H1 (cell line): ENCODE measurements around the gene TSEN54. TPM values are rescaled to one million over a fixed set of nuclear protein-coding genes. Genes with fewer than 3 reads are reported as not detected.

ENCODE experiments used
- CTCF ChIA-PET: fragments of 300-600 bp; sonication (Branson Sonifier 250); formaldehyde crosslinking; loops from one replicate; lab custom pipeline; 2021; ENCODE audit not compliant: partially characterized antibody; lab: Charles Lee
- POLR2A ChIA-PET: fragments of 300-600 bp; sonication (Branson Sonifier 250); formaldehyde crosslinking; loops from one replicate; lab custom pipeline; 2021; ENCODE audit warnings: inconsistent platforms; ENCODE audit not compliant: partially characterized antibody; lab: Charles Lee
- DNase-seq, 2 experiments: peaks; one replicate each; pipeline versions ENCODE4 v3.0.0 to v3.0.0-alpha.2; 2010 to 2022; ENCODE audit warnings: low spot score in 2 of 2, low read depth in 1 of 2, mixed read lengths in 1 of 2
- FAIRE-seq: peaks from 2 replicates; lab custom pipeline; 2011; peaks lifted over from hg19 to GRCh38; lab: Jason Lieb, UNC
- H2AFZ ChIP-seq: 2 replicates; pipeline ENCODE4 v1.8.1; 2012; ENCODE audit warnings: low read length, inconsistent platforms
- H2AK5ac ChIP-seq: 2 replicates; pipeline ENCODE4 v1.6.1; 2013; ENCODE audit warnings: low read depth, low read length
- H2BK120ac ChIP-seq: replicated peaks from 2 replicates; pipeline ENCODE3; 2013; ENCODE audit warnings: low read depth, low read length, inconsistent platforms
- H2BK12ac ChIP-seq: 2 replicates; pipeline ENCODE4 v1.6.1; 2013; ENCODE audit warnings: low read depth, low read length
- H2BK15ac ChIP-seq: 2 replicates; pipeline ENCODE4 v1.6.1; 2013; ENCODE audit warnings: low read length
- H2BK20ac ChIP-seq: 2 replicates; pipeline ENCODE4 v1.6.1; 2013; ENCODE audit warnings: low read length
- H2BK5ac ChIP-seq: 2 replicates; pipeline ENCODE4 v1.6.1; 2013; ENCODE audit warnings: low read depth, low read length
- H3K14ac ChIP-seq: 2 replicates; pipeline ENCODE4 v1.6.1; 2013; ENCODE audit warnings: inconsistent platforms; ENCODE audit not compliant: insufficient read length
- H3K18ac ChIP-seq: 2 replicates; pipeline ENCODE4 v1.6.1; 2013; ENCODE audit warnings: low read length; ENCODE audit errors: extremely low read depth
- H3K23ac ChIP-seq: 2 replicates; pipeline ENCODE4 v1.6.1; 2013; ENCODE audit warnings: inconsistent platforms; ENCODE audit not compliant: insufficient read length
- H3K23me2 ChIP-seq: 2 replicates; pipeline ENCODE4 v1.6.1; 2013; ENCODE audit warnings: low read depth, low read length
- H3K27ac ChIP-seq: 2 replicates; pipeline ENCODE4 v1.6.1; 2011; ENCODE audit warnings: low read depth, low read length, inconsistent platforms
- H3K27me3 ChIP-seq, 4 experiments: replicated peaks in 1 of 4; 1 replicate in 1 of 4; 2 replicates in 3 of 4; pipeline versions ENCODE4 v1.6.1 to v1.8.1; 2011 to 2013; ENCODE audit warnings: low read length in 3 of 4, mild to moderate bottlenecking in 3 of 4, inconsistent platforms in 2 of 4, mixed read lengths in 2 of 4, moderate library complexity in 1 of 4; ENCODE audit not compliant: control insufficient read depth in 3 of 4, insufficient read depth in 3 of 4; ENCODE audit errors: extremely low read depth in 1 of 4
- H3K36me3 ChIP-seq, 4 experiments: 2 replicates each; pipeline versions ENCODE4 v1.6.1 to v1.8.1; 2011 to 2013; ENCODE audit warnings: mild to moderate bottlenecking in 4 of 4, low read length in 3 of 4, moderate library complexity in 2 of 4, control low read depth in 1 of 4, inconsistent platforms in 1 of 4; ENCODE audit not compliant: insufficient read depth in 4 of 4, control insufficient read depth in 2 of 4
- H3K4ac ChIP-seq: replicated peaks from 2 replicates; pipeline ENCODE3; 2013; ENCODE audit warnings: low read length, low read depth, mixed read lengths, inconsistent platforms; ENCODE audit not compliant: insufficient read length
- H3K4me1 ChIP-seq, 4 experiments: replicated peaks in 1 of 4; 1 replicate in 1 of 4; 2 replicates in 3 of 4; pipeline versions ENCODE4 v1.6.1 to v1.8.1; 2011 to 2013; ENCODE audit warnings: low read length in 3 of 4, inconsistent platforms in 2 of 4, mixed read lengths in 1 of 4; ENCODE audit not compliant: insufficient read depth in 4 of 4, control insufficient read depth in 3 of 4
- H3K4me2 ChIP-seq, 2 experiments: 2 replicates each; pipeline versions ENCODE4 v1.6.1 to v1.8.1; 2011 to 2013; ENCODE audit warnings: low read depth in 2 of 2, low read length in 2 of 2, control low read depth in 1 of 2, inconsistent platforms in 1 of 2, mild to moderate bottlenecking in 1 of 2; ENCODE audit not compliant: insufficient read depth in 1 of 2
- H3K4me3 ChIP-seq, 4 experiments: fragments of 200-600, 300-600 bp in 1 of 4; sonication (generic), shearing (Covaris generic), sonication (Bioruptor Twin) in 1 of 4; 2 replicates each; pipeline versions ENCODE4 v1.5.1 to v1.8.1; 2011 to 2016; ENCODE audit warnings: low read length in 4 of 4, low read depth in 3 of 4, control low read depth in 2 of 4, inconsistent platforms in 2 of 4, mild to moderate bottlenecking in 2 of 4, mixed read lengths in 1 of 4, moderate library complexity in 1 of 4; ENCODE audit not compliant: insufficient read depth in 2 of 4; ENCODE audit errors: extremely low read depth in 1 of 4
- H3K56ac ChIP-seq: replicated peaks from 2 replicates; pipeline ENCODE3; 2013; ENCODE audit warnings: low read depth, mild to moderate bottlenecking, mixed read lengths, low read length, inconsistent platforms; ENCODE audit not compliant: insufficient read length
- H3K79me1 ChIP-seq: 2 replicates; pipeline ENCODE4 v1.6.1; 2013; ENCODE audit warnings: low read depth, low read length, control low read depth
- H3K79me2 ChIP-seq, 2 experiments: 2 replicates each; pipeline versions ENCODE4 v1.6.1 to v1.8.1; 2012 to 2013; ENCODE audit warnings: low read length in 2 of 2, mild to moderate bottlenecking in 2 of 2, inconsistent platforms in 1 of 2; ENCODE audit not compliant: insufficient read depth in 2 of 2, control insufficient read depth in 1 of 2
- H3K9ac ChIP-seq, 4 experiments: replicated peaks in 1 of 4; 1 replicate in 1 of 4; 2 replicates in 3 of 4; pipeline versions ENCODE4 v1.6.1 to v1.8.1; 2011 to 2013; ENCODE audit warnings: low read depth in 3 of 4, low read length in 3 of 4, control low read depth in 2 of 4, mild to moderate bottlenecking in 2 of 4, moderate library complexity in 2 of 4, inconsistent platforms in 1 of 4; ENCODE audit errors: extremely low read depth in 1 of 4
- H3K9me3 ChIP-seq, 2 experiments: 2 replicates each; pipeline versions ENCODE4 v1.6.1 to v1.8.1; 2012 to 2013; ENCODE audit warnings: mild to moderate bottlenecking in 2 of 2, moderate library complexity in 2 of 2, control low read depth in 1 of 2, inconsistent platforms in 1 of 2, low read depth in 1 of 2, low read length in 1 of 2, mixed read lengths in 1 of 2; ENCODE audit not compliant: insufficient read depth in 2 of 2
- H4K20me1 ChIP-seq, 2 experiments: replicated peaks in 1 of 2; 2 replicates each; pipeline versions ENCODE3 to v1.8.1; 2011 to 2013; ENCODE audit warnings: inconsistent platforms in 2 of 2, low read length in 2 of 2, mild to moderate bottlenecking in 1 of 2; ENCODE audit not compliant: insufficient read depth in 2 of 2, control insufficient read depth in 1 of 2
- H4K5ac ChIP-seq: 2 replicates; pipeline ENCODE4 v1.6.1; 2013; ENCODE audit warnings: low read length, low read depth, mixed read lengths, inconsistent platforms; ENCODE audit not compliant: insufficient read length
- H4K8ac ChIP-seq: 2 replicates; pipeline ENCODE4 v1.8.0; 2013; ENCODE audit warnings: mild to moderate bottlenecking, moderate library complexity, low read length, inconsistent platforms; ENCODE audit not compliant: insufficient read depth; ENCODE audit errors: extremely low read depth
- H4K91ac ChIP-seq: replicated peaks from 2 replicates; pipeline ENCODE3; 2013; ENCODE audit warnings: low read length, mixed read lengths, inconsistent platforms; ENCODE audit not compliant: insufficient read length
- CBX5 ChIP-seq: fragments of 300-800, 300-1000 bp; sonication (generic); IDR thresholded peaks from 2 replicates; pipeline ENCODE4 v1.7.1; 2016; ENCODE audit warnings: antibody characterized with exemption, low read length, low read depth
- CEBPB ChIP-seq: IDR thresholded peaks from 2 replicates; pipeline ENCODE4 v1.6.1; 2012; ENCODE audit warnings: low read depth, low read length
- GTF2F1 ChIP-seq: IDR thresholded peaks from 2 replicates; pipeline ENCODE4 v1.6.1; 2012; ENCODE audit warnings: low read depth, low read length, improper control_type of control experiment, borderline replicate concordance
- KDM5A ChIP-seq: fragments of 200-600 bp; IDR thresholded peaks from 2 replicates; pipeline ENCODE4 v1.7.1; 2012; ENCODE audit warnings: mild to moderate bottlenecking, low read length, inconsistent platforms, mixed read lengths
- POLR2AphosphoS5 ChIP-seq: IDR thresholded peaks from 2 replicates; pipeline ENCODE4 v1.6.1; 2011; ENCODE audit warnings: low read depth, low read length
- SP2 ChIP-seq: IDR thresholded peaks from 2 replicates; pipeline ENCODE4 v1.6.1; 2012; ENCODE audit warnings: mild to moderate bottlenecking, low read length, inconsistent platforms
- YY1 ChIP-seq: IDR thresholded peaks from 2 replicates; pipeline ENCODE4 v1.6.1; 2011; ENCODE audit warnings: low read depth, mild to moderate bottlenecking, low read length
- WGBS, 2 experiments: shearing (Covaris generic) in 1 of 2; methylation state at CpG; one replicate each; pipeline versions ENCODE4 v1.1.6 to v1.1.7; 2013 to 2015; ENCODE audit warnings: low lambda C conversion rate in 2 of 2, mixed read lengths in 2 of 2, inconsistent platforms in 1 of 2, low coverage in 1 of 2, missing lambda C conversion rate in 1 of 2; ENCODE audit not compliant: insufficient replicate concordance in 2 of 2, insufficient coverage in 1 of 2, insufficient read length in 1 of 2; ENCODE audit errors: extremely low coverage in 1 of 2, missing lambda C conversion rate in 1 of 2; 5-methylcytosine and 5-hydroxymethylcytosine counted together
- polyA plus RNA-seq, 7 experiments: library from polyadenylated mRNA; depleted of rRNA in 3 of 7; stranded (reverse) in 5 of 7; unstranded in 2 of 7; fragments of >200 nt in 5 of 7; fragments of 200-250 nt in 2 of 7; gene quantifications; 1 replicate in 5 of 7; 2 replicates in 1 of 7; 4 replicates in 1 of 7; pipeline versions ENCODE4 v1.2.1 to v1.2.3, GENCODE V29; 2011 to 2013; ENCODE audit warnings: missing spikeins in 2 of 7, mixed read lengths in 2 of 7
- total RNA-seq: library from RNA; stranded (reverse); fragmentation: NEBNext Ultra II Directional; extraction: Animal tissue kit (Norgen Biotek cat#: 25700); gene quantifications from 2 replicates; pipeline ENCODE4 v1.2.1, GENCODE V29; 2021
- TF ChIP-seq, protein P1 (sequence below): IDR thresholded peaks from 2 replicates; pipeline ENCODE4 v1.6.1; 2011; ENCODE audit warnings: low read length, improper control_type of control experiment

The TSEN54 gene
- total and polyA plus RNA-seq, 2 of the 8 experiments (the other 6 are each of a cell fraction or from before 2014, with no cell fraction given) = 43.6 to 60.3 TPM

DNA sequence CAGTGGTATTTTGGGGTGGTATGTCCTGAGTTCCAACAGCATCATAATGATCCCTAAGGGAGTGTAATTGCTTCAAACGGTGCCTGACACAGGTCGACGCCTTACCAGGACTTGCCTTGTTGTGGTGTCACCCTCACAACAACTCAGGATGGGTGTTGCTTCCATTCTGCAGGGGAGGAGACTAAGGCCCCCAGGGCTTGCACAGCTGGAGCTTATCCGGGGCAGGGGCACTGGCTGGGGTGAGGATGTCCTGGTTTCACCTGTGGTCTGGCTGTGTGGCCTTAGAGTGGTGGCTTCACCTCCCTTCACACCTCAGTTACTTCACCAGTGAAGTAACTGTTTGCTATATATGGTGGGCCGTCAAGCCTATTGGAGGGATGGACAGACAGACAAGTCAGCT lies 32.5 kb downstream of the TSEN54 start:
- Histone ChIP-seq H3K27ac (0 out of 2 replicates have a peak overlapping the region, but pooled peaks have one; percentile 87), H3K18ac (peak overlapping the region; percentile 79; the same call in 1 of the 2 replicates), H3K27me3 (no peaks in the 10 kb centered on the region), H3K79me2 (no peaks in the 10 kb centered on the region), H4K5ac (peak overlapping the region; percentile 70), H2AK5ac (peak overlapping the region; percentile 54; the same call in 1 of the 2 replicates), H4K20me1 (no peaks in the 10 kb centered on the region), H3K4ac (peak overlapping the region; percentile 75), H3K56ac (no peak overlapping the region), H2BK120ac (peak overlapping the region; percentile 47), H3K4me2 (peak overlapping the region; percentile 48 to 87), H3K9me3 (no peaks in the 10 kb centered on the region), H2AFZ (no peak overlapping the region), H4K91ac (peak overlapping the region; percentile 85), H3K4me1 (peaks cover 10 to 25% (median 16%) of the 10 kb centered on the region in 4 experiments), H3K79me1 (no peaks in the 10 kb centered on the region; the same call in 1 of the 2 replicates), H4K8ac (peak overlapping the region; percentile 76; the same call in 1 of the 2 replicates), H2BK5ac (peak overlapping the region; percentile 99; the same call in 1 of the 2 replicates), H3K9ac (peak overlapping the region in 1 of 4 experiments; percentile 29; a peak in 1 of 7 replicates), H3K36me3 (no peaks in the 10 kb centered on the region), H3K14ac (no peak overlapping the region), H3K23me2 (peaks cover 1% of the 10 kb centered on the region; the same call in 1 of the 2 replicates), H2BK15ac (peak overlapping the region; percentile 92; the same call in 1 of the 2 replicates), H2BK20ac (0 out of 2 replicates have a peak overlapping the region, but pooled peaks have one; percentile 55), H2BK12ac (peak overlapping the region; percentile 68), H3K4me3 (peak overlapping the region in 2 of 4 experiments; percentile 28 to 60; a peak in 3 of 8 replicates), H3K23ac (no peak overlapping the region)
- ChIA-PET POLR2A (interaction anchor here (0.6 to 2.9 kb wide), 3 partner anchors 23 to 32 kb away, joined by 3 to 19 read pairs (median 3); partner anchors contain the start of genes LLGL2 and TSEN54), CTCF (interaction anchor here (0.9 to 1.5 kb wide), 4 partner anchors 9 to 443 kb away, joined by 3 to 4 read pairs (median 4); no protein-coding TSS in a partner anchor)
- FAIRE-seq = no peak
- DNase-seq = no peak
- WGBS, 2 experiments = 84% methylated on average over 5 of the region's 5 CpGs; no CpG with 5 or more reads in 1 of the 2 experiments
- TF ChIP-seq POLR2AphosphoS5 (no peak), SP2 (no peak), YY1 (no peak), GTF2F1 (no peak), CEBPB (no peak), KDM5A (no peak), CBX5 (no peak)
- TF ChIP-seq, protein P1, sequence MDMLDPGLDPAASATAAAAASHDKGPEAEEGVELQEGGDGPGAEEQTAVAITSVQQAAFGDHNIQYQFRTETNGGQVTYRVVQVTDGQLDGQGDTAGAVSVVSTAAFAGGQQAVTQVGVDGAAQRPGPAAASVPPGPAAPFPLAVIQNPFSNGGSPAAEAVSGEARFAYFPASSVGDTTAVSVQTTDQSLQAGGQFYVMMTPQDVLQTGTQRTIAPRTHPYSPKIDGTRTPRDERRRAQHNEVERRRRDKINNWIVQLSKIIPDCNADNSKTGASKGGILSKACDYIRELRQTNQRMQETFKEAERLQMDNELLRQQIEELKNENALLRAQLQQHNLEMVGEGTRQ = no peak
